K562 (cell line): ENCODE measurements around the gene MAST4.
"Not testable (repeated sequence)": the region's sequence is repeated elsewhere in the genome, so short reads cannot be mapped to it uniquely, and the experiment has no call there.

Source experiments
- CTCF ChIP-seq, 3 experiments: IDR thresholded peaks in 2 of 3; conservative IDR thresholded peaks in 1 of 3; 2 replicates each; pipeline ENCODE4 v1.5.1; 2011 to 2012; ENCODE audit warnings: low read length in 3 of 3, mild to moderate bottlenecking in 3 of 3, control low read depth in 2 of 3, improper control_type of control experiment in 1 of 3, inconsistent platforms in 1 of 3, low read depth in 1 of 3, mixed read lengths in 1 of 3, moderate library complexity in 1 of 3; ENCODE audit not compliant: insufficient read depth in 2 of 3
- HNRNPH1 ChIP-seq: fragments of 200-400 bp; formaldehyde crosslinking; optimal IDR thresholded peaks from 2 replicates; pipeline ENCODE3; 2017; ENCODE audit warnings: low read depth, mild to moderate bottlenecking, low read length, moderate library complexity
- JUND ChIP-seq, 2 experiments: IDR thresholded peaks; 2 replicates in 1 of 2; 3 replicates in 1 of 2; pipeline ENCODE4 v1.6.1; 2011; ENCODE audit warnings: borderline replicate concordance in 2 of 2, low read depth in 2 of 2, low read length in 2 of 2, improper control_type of control experiment in 1 of 2, missing biosample characterization in 1 of 2, missing genetic modification characterization in 1 of 2, missing genetic modification reagents in 1 of 2
- MCM7 ChIP-seq, 2 experiments: fragments of 450-650 bp; IDR thresholded peaks; 2 replicates each; pipeline ENCODE4 v1.6.1; 2016 to 2018

DNA sequence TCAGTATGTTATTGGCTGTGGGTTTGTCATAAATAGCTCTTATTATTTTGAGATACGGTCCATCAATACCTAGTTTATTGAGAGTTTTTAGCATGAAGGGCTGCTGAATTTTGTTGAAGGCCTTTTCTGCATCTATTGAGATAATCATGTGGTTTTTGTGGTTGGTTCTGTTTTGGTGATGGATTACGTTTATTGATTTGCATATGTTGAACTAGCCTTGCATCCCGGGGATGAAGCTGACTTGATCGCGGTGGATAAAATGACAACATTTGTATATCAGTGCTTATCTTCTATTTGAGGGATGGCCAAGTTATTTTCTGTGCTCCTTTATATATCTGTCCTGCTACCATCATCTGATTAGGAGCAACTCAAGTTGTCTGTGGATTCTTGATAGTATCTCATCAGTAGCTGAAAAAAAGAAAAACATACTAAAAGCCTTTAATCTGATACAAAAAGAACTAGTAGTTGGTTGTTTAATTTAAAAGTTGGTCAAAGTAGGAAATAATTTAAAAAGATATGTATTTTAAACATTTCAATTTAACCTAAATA, 531.2 kb downstream of the MAST4 start:
- TF ChIP-seq MCM7 (IDR thresholded peaks at IDR 0.05); CTCF (IDR thresholded peaks at IDR 0.05 in 2 of 3, conservative IDR thresholded peaks at IDR 0.05 in 1 of 3; ENCODE audit: insufficient read depth in 2 of 3, low read depth in 1 of 3, low read length in 3 of 3); HNRNPH1; JUND (IDR thresholded peaks at IDR 0.05; ENCODE audit: borderline replicate concordance, low read depth, low read length); JUND (tag; IDR thresholded peaks at IDR 0.05; ENCODE audit: borderline replicate concordance, low read depth, low read length): not testable (repeated sequence)
